Esophagus squamous epithelium (tissue), 4 donors: ENCODE data around the gene DENND2C.

ENCODE experiments used
- CTCF ChIP-seq, 6 experiments: fragments of 450-650 bp in 4 of 6; fragments of 200-600 bp in 2 of 6; sonication (generic) in 2 of 6; IDR thresholded peaks; one replicate each; pipeline ENCODE4 v1.5.1; 2016 to 2019; ENCODE audit warnings: antibody characterized with exemption in 6 of 6, mild to moderate bottlenecking in 4 of 6, moderate library complexity in 4 of 6
- POLR2A ChIP-seq, 4 donors: fragments of 450-650 bp; IDR thresholded peaks; one replicate each; pipeline ENCODE4 v1.6.1; 2017; ENCODE audit warnings: antibody characterized with exemption in 4 of 4, mild to moderate bottlenecking in 4 of 4, moderate library complexity in 3 of 4

- TF ChIP-seq CTCF (IDR thresholded peaks at IDR 0.05) (no peak), POLR2A (IDR thresholded peaks at IDR 0.05) (peak in 3 of 4 donors; percentile 30 to 77 (median 70))
Observed at GRCh38 chr1:114669562-114670082, at the start of gene DENND2C.
